ENCODE results near the gene ZSCAN10.
A peak's percentile ranks its signal among the peaks of the same experiment; 100 is the strongest.

Gene ZSCAN10

GRCh38 chr16:3134338-3135125, 35.4 kb upstream of the ZSCAN10 start, which contains the start of gene ZNF213:
Gene ZNF213, plus strand, starts transcription at chr16:3135029. Its CDS starts 2,252 bp downstream, at chr16:3137281.
- peak; percentile 83 to 87 for DNase-seq (ENCODE audit: low read depth in 2 of 2)

- no peak for DNase-seq (ENCODE audit: low read depth in 2 of 2)
Observed at GRCh38 chr16:3133844-3134243, 34.8 kb upstream of the ZSCAN10 start.

- peak; percentile 24 to 32 for DNase-seq (ENCODE audit: low read depth in 2 of 2)
Observed at GRCh38 chr16:3131755-3132377, 32.8 kb upstream of the ZSCAN10 start.

GRCh38 chr16:3129137-3130131, 30.3 kb upstream of the ZSCAN10 start:
- DNase-seq (ENCODE audit: low read depth in 2 of 2), result peak; percentile 46 to 57

GRCh38 chr16:3127745-3128144, 28.7 kb upstream of the ZSCAN10 start:
- DNase-seq (ENCODE audit: low read depth in 2 of 2), result no peak

- DNase-seq (ENCODE audit: low read depth in 2 of 2), result peak; percentile 97
Observed at GRCh38 chr16:3123986-3124886, 25.1 kb upstream of the ZSCAN10 start.

GRCh38 chr16:3122926-3123570, 24.0 kb upstream of the ZSCAN10 start:
- DNase-seq (ENCODE audit: low read depth in 2 of 2), result no peak

- no peak for DNase-seq (ENCODE audit: low read depth in 2 of 2)
Observed at GRCh38 chr16:3121851-3122467, 22.9 kb upstream of the ZSCAN10 start.

- DNase-seq (ENCODE audit: low read depth in 2 of 2), result no peak
Observed at GRCh38 chr16:3120435-3120834, 21.3 kb upstream of the ZSCAN10 start.

- DNase-seq (ENCODE audit: low read depth in 2 of 2), result no peak
Observed at GRCh38 chr16:3119701-3120408, 20.8 kb upstream of the ZSCAN10 start.

- no peak for DNase-seq (ENCODE audit: low read depth in 2 of 2)
Observed at GRCh38 chr16:3119286-3119685, 20.2 kb upstream of the ZSCAN10 start.

- DNase-seq (ENCODE audit: low read depth in 2 of 2), result no peak
Observed at GRCh38 chr16:3118846-3119245, 19.8 kb upstream of the ZSCAN10 start.

GRCh38 chr16:3118204-3118790, 19.2 kb upstream of the ZSCAN10 start:
- DNase-seq (ENCODE audit: low read depth in 2 of 2), result no peak

- no peak for DNase-seq (ENCODE audit: low read depth in 2 of 2)
Observed at GRCh38 chr16:3115561-3115960, 16.5 kb upstream of the ZSCAN10 start.

GRCh38 chr16:3115003-3115402, 15.9 kb upstream of the ZSCAN10 start:
- no peak for DNase-seq (ENCODE audit: low read depth in 2 of 2)

GRCh38 chr16:3113765-3114479, 14.8 kb upstream of the ZSCAN10 start:
- DNase-seq (ENCODE audit: low read depth in 2 of 2), result no peak

GRCh38 chr16:3112881-3113574, 13.9 kb upstream of the ZSCAN10 start:
- no peak for DNase-seq (ENCODE audit: low read depth in 2 of 2)
